HL-60 (cell line): ENCODE results near the gene LZTR1.

Source experiments
- DNase-seq, 2 experiments: peaks; one replicate each; pipeline ENCODE4 v3.0.0-alpha.2; 2010 to 2020; ENCODE audit warnings: low read depth in 1 of 2, low spot score in 1 of 2
- H3K27ac ChIP-seq: fragments of 250-450 bp; sonication (Bioruptor Pico); replicated peaks from 2 replicates; pipeline ENCODE4 v1.5.1; 2020; ENCODE audit warnings: mild to moderate bottlenecking, moderate library complexity
- H3K27me3 ChIP-seq: fragments of 250-450 bp; sonication (Bioruptor Pico); 2 replicates; pipeline ENCODE4 v1.5.1; 2021; ENCODE audit warnings: mild to moderate bottlenecking, moderate library complexity; ENCODE audit not compliant: insufficient read depth, poor library complexity, severe bottlenecking
- H3K4me3 ChIP-seq: replicated peaks from 2 replicates; pipeline ENCODE4 v1.5.1; 2011; ENCODE audit warnings: mild to moderate bottlenecking, control low read depth, low read length; ENCODE audit not compliant: insufficient read depth
- CTCF ChIP-seq: IDR thresholded peaks from one replicate; pipeline ENCODE4 v1.5.1; 2011; ENCODE audit warnings: low read length, control low read depth, inconsistent platforms; ENCODE audit not compliant: insufficient read depth
- GABPA ChIP-seq: IDR thresholded peaks from 2 replicates; pipeline ENCODE4 v1.6.1; 2012; ENCODE audit warnings: low read depth
- POLR2AphosphoS5 ChIP-seq: IDR thresholded peaks from 2 replicates; pipeline ENCODE4 v1.6.1; 2012; ENCODE audit warnings: low read depth
- REST ChIP-seq: IDR thresholded peaks from 2 replicates; pipeline ENCODE4 v1.6.1; 2012; ENCODE audit warnings: low read depth; ENCODE audit not compliant: insufficient replicate concordance
- SPI1 ChIP-seq: IDR thresholded peaks from 2 replicates; pipeline ENCODE4 v1.6.1; 2012; ENCODE audit warnings: low read depth, mild to moderate bottlenecking, borderline replicate concordance

The LZTR1 gene

DNA sequence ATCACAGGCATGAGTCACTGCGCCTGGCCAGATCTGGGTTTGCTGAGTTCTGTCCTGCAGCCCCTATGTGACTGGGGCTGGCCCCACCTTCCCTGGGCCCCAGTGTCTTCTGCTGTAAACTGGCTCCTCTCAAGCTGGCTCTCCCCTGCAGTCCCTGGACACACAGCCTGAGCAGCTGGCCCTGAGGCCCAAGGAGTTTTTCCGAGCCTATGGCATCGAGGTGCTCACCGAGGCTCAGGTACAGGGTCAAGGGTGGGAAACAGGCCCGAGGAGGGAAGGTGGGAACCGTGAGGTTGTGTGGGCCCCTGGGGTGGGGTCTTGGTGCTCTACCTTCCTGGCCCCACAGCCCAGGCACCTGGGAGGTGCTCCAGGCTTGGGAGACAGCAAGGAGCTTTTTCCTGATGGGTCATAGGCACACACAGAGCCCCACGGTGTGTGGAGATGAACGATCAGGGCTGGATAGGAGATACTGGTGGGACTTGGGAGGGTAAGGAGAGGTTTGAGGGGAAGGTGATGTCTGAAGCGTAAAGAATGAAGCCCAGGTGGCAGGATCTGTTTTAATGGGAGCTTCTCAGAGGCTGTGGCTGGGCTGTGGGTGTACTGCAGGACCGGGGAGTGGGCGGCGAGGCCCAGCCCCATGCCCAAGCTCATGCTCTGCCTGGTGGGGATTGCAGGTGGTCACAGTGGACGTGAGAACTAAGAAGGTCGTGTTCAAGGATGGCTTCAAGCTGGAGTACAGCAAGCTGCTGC lies 6.4 kb upstream of the LZTR1 start:
- TF ChIP-seq SPI1 (no peak), POLR2AphosphoS5 (no peak), GABPA (no peak)
- no peaks in the 10 kb centered on the region for H3K27me3 ChIP-seq
- H3K4me3 ChIP-seq, result no peak overlapping the region
- H3K27ac ChIP-seq, result no peak overlapping the region
- no peak for DNase-seq

- Histone ChIP-seq H3K4me3 (no peak overlapping the region), H3K27ac (no peak overlapping the region), H3K27me3 (no peaks in the 10 kb centered on the region)
- no peak for DNase-seq
- no peak for TF ChIP-seq CTCF
- TF ChIP-seq SPI1, result no peak
- TF ChIP-seq GABPA, result no peak
- no peak for TF ChIP-seq REST
- no peak for TF ChIP-seq POLR2AphosphoS5
These were observed 5.7 kb upstream of the LZTR1 start for GRCh38 chr22:20976291-20976877.

- Histone ChIP-seq H3K4me3 (no peak overlapping the region), H3K27me3 (no peaks in the 10 kb centered on the region), H3K27ac (no peak overlapping the region)
- TF ChIP-seq REST (no peak), SPI1 (no peak)
- DNase-seq, result no peak
These were observed 5.1 kb upstream of the LZTR1 start for GRCh38 chr22:20977019-20977418.

DNA sequence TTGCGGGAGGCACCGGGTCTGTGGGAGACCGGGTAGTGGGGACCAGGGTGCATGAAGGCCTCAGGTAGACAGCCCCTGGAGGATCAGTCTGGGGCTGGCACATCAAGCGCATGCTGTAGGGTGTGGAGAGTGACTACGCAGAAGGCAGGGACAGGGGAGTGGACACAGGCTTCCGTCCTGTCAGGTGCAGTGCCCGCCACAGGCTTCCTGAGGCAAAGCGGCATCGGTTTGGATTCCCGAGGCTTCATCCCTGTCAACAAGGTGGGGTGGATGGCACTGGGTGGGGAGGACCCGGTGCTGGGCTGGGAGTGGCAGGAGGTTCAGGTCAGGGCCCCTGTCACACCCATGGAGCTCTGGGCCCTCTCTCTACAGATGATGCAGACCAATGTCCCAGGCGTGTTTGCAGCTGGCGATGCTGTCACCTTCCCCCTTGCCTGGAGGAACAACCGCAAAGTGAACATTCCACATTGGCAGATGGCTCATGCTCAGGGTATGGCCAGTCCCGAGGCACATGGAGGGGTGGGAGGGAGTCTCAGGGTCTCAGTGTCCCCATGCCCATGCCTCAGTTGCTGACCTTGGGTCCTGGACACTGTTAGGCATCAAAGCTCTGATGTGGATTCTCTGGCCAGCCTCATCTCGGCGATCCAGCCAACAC lies 4.5 kb upstream of the LZTR1 start:
- DNase-seq, result no peak
- H3K27ac ChIP-seq, result no peak overlapping the region
- no peak for TF ChIP-seq GABPA
- no peak for TF ChIP-seq POLR2AphosphoS5
- no peak for TF ChIP-seq REST
- no peak for TF ChIP-seq CTCF
- TF ChIP-seq SPI1, result no peak
- H3K27me3 ChIP-seq, result no peaks in the 10 kb centered on the region
- H3K4me3 ChIP-seq, result no peak overlapping the region
